ENCODE results near the gene DESI2.
"Not testable (repeated sequence)": the region's sequence is repeated elsewhere in the genome, so short reads cannot be mapped to it uniquely, and the experiment has no call there.

Gene DESI2

DNA sequence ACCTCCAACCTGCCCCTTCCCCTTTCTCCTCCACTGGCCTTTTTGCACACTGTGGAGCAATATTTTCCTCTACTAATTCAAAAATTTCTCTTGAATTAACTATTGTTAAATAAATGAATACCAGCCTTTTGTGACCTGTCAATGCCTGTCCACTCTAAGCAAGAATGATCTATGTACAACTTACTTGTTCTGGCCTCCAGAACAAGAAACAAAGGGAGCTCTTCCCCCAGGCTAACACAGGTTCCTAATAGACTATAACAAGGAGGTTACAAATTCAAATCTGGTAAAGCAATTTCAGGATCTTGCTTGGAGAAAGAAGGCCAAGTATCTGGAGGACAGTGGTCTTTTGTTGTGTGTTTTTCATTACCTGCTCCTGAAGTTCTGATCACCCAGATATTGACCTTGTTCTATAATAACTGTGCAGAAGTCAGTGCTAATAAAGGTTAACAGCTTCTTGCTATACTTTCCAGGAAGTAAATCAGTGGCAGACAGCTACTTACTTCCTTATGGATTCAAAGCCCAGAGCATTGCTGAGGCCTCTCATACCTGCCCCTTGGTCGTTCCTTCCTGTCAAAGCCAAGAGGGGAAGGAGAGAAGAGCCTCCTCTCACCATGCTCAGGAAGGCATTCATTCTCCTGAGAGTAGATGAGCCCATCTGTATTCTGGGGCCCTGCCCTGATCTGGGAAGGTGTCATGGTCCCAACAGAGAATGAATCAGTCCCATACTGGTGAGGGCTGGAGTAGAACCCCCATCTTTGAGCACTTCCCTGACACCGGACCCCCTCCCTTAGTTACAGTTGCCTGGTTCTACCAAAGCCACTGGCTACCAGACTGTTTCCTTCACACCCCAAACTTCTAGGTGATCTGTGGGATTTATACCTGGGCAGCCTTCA is 56.8 kb downstream of the DESI2 start:
- no peak for DNase-seq

DNA sequence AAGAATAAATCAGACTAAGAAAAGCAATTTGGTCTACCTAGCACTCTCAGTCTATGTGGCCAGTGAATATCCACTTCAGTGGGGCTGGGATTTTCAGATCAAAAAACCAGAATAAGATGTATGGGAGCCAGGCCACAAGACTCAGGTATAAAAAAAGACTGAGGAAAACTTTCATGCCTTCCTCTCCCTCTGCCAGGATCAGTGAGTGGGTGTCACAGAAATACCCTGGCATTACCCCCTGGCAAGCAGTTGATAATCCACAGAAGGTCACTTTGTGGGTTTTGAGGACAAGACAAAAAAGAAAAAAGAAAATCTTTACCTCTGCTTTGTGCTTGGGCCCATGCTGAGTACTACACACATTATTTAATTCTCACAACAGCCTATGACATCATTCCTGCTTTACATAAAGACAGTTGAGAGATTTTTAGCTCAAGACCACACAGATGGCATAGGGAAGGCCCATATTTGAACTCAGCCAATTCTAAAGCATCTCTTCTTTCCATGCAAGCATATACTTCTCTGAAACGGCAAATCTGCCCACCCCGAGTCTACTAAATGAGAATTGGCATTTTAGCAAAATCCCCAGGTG is 57.6 kb downstream of the DESI2 start:
- no peak for DNase-seq

DNA sequence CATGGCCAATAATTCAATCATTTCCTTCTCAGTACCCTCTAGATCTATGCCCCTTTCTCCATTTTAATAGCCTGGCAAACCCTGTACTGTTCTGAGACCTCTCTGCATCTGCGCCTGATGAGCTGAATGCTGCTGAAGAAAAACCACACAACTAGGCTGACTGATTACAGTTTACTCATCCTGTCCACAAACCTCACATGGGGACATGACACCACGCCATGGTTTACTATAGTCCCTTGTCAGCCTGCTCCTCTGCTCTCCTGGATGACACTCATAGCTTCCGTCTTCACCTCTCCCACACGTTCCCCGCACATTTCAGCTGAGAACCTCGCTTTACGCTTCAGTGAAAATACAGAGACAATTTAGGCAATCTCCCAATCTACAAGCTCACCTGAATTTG is 59.7 kb downstream of the DESI2 start:
- no peak for DNase-seq

DNA sequence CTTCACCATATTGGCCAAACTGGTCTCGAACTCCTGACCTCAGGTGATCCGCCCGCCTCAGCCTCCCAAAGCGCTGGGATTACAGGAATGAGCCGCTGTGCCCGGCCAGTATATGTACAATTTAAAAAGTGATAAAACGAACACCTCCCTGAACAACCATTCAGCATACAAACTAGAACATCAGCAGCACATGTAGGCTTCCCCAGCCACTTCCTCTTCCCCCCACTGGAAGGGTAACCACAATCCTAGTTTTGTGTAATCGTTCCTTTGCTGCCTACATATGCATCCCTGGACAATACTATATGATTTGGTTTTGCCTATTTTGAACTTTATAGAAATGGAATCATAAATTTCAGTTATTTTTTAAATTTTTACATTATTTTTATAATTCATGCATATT is 60.4 kb downstream of the DESI2 start:
- DNase-seq = no peak

DNA sequence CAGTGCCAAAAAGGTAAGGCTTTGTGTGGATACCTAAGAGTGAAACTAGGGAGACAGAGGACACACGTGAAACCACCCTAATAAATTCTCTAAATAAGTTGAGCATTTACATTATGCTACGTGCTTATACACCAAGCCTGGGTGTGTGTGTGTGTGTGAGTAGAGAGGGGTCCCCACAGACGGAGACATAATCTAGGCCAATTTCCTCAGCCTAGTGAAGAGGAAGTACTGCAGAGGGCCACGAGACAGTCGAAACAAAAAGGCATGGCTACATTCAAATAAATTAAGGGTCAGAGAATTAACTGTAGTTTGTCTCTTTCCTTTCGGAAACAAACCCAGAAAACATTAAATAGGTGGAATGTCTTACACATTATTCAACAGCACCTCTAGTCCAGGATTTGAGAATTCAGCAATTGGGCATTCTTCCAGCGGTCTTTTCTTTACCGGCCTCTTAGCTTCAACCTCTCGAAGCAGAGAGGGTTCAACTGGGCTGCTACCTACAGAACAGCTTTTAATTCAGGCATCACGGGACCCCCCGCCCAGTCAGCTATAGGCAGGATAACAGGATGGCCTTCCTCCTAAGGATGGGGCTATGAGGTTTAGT is 75.0 kb downstream of the DESI2 start:
- no peak for DNase-seq

DNA sequence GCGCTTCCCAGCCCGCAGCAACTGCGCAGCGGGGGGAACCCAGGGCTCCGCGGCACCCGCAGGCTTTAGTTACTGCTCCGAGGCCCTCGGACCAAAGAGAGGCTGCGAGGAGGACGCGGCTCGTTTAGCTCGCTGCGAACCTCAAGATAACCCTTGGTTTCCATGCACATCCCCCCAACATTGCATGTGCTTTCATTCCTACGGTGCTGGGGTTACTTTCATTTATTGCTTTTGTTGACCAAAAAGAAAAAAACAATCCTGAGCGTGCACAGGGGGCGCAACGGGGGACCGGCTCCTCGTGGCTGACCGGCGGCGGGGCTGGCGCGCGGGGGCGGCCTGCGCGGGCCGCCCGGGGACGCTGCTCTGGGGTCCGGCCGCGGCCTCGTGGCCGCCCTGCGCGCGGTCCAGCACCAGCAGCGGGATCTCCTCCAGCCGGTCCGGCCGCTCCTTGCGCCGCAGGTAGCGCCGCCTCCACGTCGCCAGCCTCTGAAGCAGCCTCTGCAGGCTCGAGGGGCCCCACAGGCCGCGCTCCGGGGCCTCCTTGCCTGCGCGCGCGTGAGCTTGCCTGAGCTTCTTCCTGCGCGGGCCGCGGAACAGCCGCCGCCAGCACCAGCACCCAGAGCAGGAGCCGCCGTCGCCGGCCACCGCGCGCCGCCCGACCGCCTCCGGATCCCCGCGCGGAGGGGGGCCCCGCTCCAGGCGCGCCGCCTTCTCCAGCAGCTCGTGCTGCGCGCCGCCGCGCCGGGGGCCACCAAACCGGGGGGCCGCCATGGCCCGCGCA is 77.4 kb downstream of the DESI2 start:
- no peak for DNase-seq

DNA sequence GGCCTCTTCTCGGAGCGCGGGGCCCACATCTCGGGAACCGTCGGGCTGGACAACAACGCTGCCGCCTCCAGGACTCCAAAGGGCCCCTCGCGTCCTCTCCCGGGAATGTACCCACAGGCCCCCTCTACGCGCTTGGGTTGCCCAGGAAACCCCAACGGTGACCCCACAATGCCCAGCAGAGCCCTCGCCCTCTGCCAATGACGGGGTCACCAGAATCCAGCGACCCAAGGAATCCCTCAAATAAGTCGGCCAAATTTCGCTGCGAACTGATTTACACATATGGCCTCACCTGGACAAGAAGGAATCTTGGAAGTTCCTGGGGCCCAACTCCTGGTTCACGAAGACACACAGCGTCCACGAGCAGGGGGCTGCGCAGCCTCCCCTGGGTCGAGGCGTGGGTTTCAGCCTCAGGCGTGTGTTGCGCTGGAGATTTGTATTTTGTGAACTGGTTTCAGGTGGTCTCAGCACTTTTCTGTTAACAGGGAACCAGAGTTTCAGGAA is 78.1 kb downstream of the DESI2 start:
- no peak for DNase-seq

DNA sequence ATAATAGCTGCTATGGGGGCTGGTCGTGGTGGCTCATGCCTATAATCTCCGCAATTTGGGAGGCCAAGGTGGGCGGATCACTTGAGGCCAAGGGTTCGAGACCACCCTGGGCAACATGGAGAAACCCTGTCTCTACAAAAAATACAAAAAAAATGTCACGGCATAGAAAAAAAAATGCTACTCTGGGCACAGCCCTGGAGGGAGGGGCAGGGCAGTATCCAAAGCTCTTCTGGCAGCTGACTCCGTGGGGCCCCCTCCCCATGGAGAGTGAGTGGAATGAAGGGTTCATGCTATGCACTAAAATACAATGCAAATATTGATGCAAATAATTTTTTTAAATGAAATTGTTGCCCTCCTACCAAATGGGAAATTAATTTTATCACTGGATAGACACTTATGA is 78.7 kb downstream of the DESI2 start:
- DNase-seq = no peak

DNA sequence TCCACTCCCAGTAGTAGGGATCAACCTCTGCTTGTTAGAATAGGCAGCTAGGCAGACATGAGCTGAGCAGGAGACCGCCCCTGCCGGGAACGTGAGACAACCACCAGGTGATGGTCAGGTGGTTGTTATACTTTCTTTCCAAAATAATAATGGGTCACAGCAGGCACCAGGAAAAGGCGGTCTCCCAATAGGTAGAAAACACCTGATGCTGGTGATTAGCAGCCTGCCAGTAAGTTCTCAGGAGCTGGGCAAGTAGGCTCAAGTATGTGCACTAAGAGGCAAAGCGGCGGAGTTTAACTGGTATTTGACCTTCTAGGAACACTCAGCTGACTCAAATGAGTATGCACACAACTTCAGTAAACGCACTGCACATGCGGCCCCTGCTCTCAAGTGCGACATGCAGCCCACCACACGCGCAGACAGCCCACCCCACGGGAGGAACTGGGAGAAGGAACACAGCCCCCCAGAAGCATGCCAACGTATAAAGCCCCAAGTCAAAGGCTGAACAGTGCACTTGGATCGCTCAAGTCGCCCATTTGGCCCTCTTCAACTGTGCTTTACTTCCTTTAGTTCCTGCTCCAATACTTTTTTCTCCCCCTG is 80.0 kb downstream of the DESI2 start:
- DNase-seq = no peak

DNA sequence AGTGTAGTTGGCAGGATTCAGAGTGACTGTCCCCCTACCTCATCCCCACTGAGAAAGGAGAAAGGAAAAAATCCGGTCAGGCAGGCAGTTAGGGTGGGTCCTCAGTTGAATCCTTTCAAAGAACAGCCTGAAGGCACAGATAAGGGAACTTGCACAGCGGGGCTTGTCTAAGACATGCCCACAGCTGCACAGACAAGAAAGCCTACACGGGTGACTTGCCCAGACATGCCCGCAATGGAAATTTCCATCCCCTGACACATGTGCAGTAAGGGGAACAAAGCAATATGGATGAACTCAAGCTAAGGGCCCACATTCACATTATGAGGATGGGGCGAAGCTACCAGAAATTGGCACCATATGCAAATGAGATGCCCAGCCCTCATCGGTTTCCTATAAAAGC is 82.5 kb downstream of the DESI2 start:
- DNase-seq = no peak

DNA sequence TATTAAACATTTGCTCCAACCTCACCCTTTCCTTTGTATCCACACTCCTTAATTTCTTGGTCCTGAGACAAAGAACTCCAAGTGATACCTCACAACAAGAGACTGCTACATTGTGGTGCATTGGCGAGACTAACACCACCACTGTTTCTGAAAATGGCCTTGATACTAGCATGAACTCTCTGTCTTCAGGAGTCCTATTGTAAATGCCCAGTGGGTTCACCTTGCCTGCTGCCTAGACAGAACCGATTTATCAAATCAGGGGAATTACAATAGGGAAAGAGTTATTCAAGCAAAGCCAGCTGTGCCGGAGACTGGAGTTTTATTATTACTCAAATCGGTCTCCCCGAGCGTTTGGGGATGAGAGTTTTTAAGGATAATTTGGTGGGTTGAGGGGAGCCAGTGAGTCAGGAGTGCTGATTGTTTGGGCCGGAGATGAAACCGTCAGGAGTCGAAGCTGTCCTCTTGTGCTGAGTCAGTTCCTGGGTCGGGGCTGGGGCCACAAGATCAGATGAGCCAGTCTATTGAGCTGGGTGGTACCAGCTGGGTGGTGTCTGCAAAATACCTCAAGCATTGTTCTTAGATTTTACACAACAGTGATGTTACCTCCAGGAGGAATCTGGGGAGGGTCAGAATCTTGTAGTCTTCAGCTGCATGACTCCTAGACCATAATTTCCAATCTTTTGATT is 83.1 kb downstream of the DESI2 start:
- no peak for DNase-seq

DNA sequence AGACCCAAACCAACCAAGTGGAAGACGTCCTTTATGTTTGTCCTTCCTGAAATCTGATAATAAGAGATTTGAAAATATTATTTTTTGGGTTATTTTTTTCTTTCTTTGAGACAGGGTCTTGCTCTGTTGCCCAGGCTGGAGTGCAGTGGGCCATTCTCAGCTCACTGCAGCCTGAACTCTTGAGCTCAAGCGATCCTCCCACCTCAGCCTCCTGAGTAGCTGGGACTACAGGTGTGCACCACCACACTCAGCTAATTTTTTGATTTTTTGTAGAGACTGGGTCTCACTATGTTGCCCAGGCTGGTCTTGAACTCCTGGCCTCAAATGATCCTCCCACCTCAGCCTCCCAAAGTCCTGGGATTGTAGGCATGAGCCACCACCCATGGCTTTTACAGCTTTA is 86.2 kb downstream of the DESI2 start:
- DNase-seq = not testable (repeated sequence)

DNA sequence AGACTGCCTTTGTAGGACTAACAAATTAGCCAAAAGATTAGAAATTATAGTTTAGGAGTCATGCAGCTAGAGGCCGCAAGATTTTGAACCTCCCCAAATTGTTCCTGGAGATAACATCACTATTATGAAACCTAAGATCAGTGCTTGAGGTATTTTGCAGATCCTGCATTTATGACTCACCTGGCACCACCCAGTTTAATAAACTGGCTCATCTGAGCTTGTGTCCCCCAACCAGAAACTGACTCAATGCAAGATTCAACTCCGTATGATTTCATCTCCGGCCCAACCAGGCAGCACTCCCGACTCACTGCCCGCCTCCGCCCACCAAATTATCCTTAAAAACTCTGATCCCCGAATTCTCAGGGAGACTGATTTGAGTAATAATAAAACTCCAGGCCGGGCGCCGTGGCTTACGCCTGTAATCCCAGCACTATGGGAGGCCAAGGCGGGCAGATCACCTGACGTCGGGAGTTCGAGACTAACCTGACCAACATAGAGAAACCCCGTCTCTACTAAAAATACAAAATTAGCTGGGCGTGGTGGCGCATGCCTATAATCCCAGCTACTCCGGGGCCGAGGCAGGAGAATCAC is 87.2 kb downstream of the DESI2 start:
- DNase-seq = not testable (repeated sequence)

DNA sequence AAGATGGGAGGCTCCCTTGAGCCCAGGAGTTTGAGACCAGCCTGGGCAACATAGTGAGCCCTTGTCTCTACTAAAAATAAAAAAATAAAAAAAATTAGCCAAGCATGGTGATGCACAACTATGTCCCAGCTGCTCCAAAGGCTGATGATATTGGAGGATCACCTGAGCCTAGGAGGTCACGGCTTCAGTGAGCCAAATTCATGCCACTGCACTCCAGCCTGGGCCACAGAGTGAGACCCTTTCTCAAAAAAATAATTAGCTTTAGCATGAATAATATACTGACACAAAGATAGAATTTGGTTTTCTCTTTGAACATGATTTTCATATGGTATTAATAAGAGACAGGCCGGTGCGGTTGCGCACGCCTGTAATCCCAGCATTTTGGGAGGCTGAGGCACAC is 88.8 kb downstream of the DESI2 start:
- DNase-seq = no peak

DNA sequence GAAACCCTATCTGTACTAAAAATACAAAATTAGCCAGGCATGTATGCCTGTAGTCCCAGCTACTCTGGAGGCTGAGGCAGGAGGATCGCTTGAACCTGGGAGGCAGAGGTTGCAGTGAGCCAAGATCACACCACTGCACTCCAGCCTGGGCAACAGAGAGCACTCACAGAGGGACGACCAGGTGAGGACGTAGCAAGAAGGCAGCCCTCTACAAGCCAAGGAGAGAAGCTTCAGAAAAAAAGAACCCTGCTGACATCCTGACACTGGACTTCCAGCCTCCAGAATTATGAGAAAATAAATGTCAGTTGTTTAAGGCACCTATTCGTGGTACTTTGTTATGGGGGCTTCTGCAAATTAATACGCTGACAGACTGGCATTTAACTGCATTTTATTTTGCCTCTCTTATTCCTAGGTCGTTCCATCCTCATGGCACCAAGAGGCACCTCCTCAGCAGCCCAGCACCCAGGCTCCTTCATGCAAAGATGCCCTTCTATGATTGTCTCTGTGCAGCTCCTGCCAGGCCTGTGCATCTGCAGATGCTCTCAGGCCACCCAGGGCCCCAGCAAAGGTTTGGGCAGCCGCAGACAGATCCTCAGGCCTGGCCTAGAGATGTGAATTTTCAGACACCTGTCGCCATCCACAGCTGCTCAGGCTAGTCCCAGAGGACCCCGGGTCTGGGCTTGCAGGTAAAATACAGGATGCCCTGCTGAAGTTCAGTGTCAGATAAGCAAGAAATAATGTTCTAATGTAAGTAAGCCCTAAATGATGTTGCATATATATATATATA is 96.5 kb downstream of the DESI2 start:
- no peak for DNase-seq

DNA sequence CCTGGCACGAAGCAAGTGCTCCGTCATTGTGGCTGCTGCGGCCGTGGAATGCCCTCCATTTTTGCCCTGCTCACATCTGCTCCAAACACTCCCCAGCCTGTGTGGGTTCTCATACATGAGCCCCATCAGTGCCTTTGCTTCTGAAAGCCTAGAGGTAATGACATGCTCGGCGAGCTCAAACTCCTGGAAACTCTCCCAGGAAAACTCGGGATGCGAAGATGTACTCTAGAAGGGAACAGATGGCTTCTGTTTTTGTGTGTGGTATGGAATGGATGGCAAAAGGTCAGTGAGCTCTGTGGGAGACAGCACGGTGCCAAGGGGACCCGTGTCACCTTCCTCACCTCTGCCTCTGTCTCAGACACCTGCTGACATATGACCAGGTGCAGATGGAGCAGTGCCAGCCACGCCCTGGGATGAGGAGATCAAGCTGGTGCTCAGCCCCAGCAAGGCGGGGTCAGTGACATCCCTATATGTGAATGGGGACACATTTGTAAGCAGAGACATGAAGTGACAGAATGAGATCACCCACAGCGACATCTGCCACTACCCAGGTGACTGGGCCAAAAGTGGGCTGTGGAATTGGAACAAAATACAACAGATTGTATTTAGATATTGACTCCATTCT is 98.5 kb downstream of the DESI2 start:
- no peak for DNase-seq

DNA sequence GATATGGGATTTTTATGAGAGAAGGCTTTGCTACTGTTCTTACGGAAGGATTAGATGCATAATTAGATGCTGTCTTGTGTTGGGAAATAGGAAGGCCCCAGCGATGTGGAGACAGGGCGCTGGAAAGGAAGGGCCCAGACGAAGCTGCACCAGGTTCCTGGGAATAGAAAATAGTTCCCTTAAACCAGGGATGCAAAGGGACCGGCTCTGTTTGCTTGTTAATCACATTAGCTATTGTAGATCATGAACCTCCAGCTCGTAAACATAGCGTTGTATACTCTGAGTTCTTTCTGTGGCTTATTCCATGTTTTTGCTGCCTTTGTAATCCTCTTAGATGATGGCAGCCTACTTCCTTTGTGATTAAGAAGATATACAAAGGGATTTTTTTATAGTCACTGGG is 102.7 kb downstream of the DESI2 start:
- no peak for DNase-seq

DNA sequence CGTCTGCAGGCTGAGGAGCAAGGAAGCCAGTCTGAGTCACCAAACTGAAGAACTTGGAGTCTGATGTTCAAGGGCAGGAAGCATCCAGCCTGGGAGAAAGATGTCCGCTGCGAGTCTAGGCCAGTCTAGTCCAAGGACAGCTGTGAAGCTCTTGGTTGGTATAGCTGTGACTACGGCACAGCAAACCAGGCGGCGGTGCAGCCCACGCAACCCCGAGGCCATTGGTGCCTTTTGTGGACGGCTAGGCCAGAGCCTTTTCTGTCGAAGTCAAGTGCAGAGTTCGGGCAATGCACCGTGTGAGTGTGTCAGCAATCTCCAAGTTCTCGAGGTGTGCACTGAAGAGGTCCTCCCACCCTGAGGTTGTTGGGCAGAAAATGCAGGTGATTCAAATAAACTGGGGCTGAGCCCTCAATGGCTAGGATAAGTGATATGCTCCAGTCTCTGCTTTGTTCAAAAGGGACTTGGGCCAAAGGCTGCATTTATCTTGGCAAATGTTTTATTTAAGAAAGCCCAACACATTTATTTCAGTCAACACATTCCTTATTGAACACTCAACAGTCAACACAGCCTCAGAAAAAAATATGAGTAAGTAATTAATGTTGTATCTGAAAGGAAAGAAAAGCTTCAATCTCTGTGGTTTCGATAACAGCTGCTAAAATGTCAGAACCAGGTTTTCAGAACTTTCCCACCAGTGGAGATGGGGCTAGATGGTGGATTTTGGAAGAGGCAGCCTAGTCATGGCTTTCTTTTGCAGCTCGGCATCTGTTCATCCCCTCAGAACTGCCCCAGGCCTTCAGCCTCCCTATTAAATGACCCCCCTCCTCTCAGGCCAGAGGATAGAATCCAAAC is 104.4 kb downstream of the DESI2 start:
- DNase-seq = no peak

All from NK-92 treated with Interleukin-12 subunit alpha and Interleukin-12 subunit beta, amount 100 ng/mL, for 24 hours (cell line).